SK-N-SH (cell line): ENCODE data around the gene KPRP.

Experiments used
- CTCF ChIP-seq: fragments of 200-600 bp; sonication (generic); IDR thresholded peaks from 2 replicates; pipeline ENCODE4 v1.6.1; 2017; ENCODE audit warnings: antibody characterized with exemption, mild to moderate bottlenecking, moderate library complexity
- ELF1 ChIP-seq: IDR thresholded peaks from 2 replicates; pipeline ENCODE4 v1.4.0; 2012
- EP300 ChIP-seq, 2 experiments: IDR thresholded peaks; 2 replicates each; pipeline versions ENCODE4 v1.4.0 to v1.6.1; 2012; ENCODE audit warnings: borderline replicate concordance in 1 of 2, low read depth in 1 of 2, low read length in 1 of 2
- EZH2phosphoT487 ChIP-seq: fragments of 200-600 bp; sonication (generic); IDR thresholded peaks from 2 replicates; pipeline ENCODE4 v1.6.1; 2017; ENCODE audit warnings: low read depth, mixed run types, mild to moderate bottlenecking, antibody characterized with exemption, moderate library complexity, borderline replicate concordance
- GABPA ChIP-seq: IDR thresholded peaks from 2 replicates; pipeline ENCODE4 v1.4.0; 2012; ENCODE audit warnings: low read depth, mild to moderate bottlenecking
- MXI1 ChIP-seq: IDR thresholded peaks from 2 replicates; pipeline ENCODE4 v1.6.1; 2012; ENCODE audit warnings: mild to moderate bottlenecking, low read depth, low read length, improper control_type of control experiment
- POLR2AphosphoS5 ChIP-seq: IDR thresholded peaks from 2 replicates; pipeline ENCODE4 v1.6.1; 2012; ENCODE audit warnings: low read depth, low read length
- REST ChIP-seq: IDR thresholded peaks from 2 replicates; pipeline ENCODE4 v1.6.1; 2012; ENCODE audit warnings: mild to moderate bottlenecking, low read depth, low read length, moderate library complexity
- ZBTB33 ChIP-seq: IDR thresholded peaks from 2 replicates; pipeline ENCODE4 v1.4.0; 2012; ENCODE audit warnings: low read depth, borderline replicate concordance
- TF ChIP-seq, protein P1 (sequence below): fragments of 150-350 bp; IDR thresholded peaks from 2 replicates; pipeline ENCODE4 v1.6.1; 2017; ENCODE audit warnings: antibody characterized with exemption, low read length, low read depth, borderline replicate concordance
- TF ChIP-seq, protein P2 (sequence below): IDR thresholded peaks from 2 replicates; pipeline ENCODE4 v1.4.0; 2012; ENCODE audit warnings: low read depth

GRCh38 chr1:152777510-152778137 is 19.8 kb downstream of the KPRP start:
- TF ChIP-seq CTCF: peak; percentile 36
- TF ChIP-seq, protein P1, sequence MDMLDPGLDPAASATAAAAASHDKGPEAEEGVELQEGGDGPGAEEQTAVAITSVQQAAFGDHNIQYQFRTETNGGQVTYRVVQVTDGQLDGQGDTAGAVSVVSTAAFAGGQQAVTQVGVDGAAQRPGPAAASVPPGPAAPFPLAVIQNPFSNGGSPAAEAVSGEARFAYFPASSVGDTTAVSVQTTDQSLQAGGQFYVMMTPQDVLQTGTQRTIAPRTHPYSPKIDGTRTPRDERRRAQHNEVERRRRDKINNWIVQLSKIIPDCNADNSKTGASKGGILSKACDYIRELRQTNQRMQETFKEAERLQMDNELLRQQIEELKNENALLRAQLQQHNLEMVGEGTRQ: no peak
- no peak for TF ChIP-seq ZBTB33
- no peak for TF ChIP-seq ELF1
- TF ChIP-seq GABPA: no peak
- no peak for TF ChIP-seq MXI1
- no peak for TF ChIP-seq EZH2phosphoT487
- TF ChIP-seq EP300 (IDR thresholded peaks at IDR 0.05; ENCODE audit: borderline replicate concordance in 1 of 2, low read depth in 1 of 2, low read length in 1 of 2): no peak
- TF ChIP-seq, protein P2, sequence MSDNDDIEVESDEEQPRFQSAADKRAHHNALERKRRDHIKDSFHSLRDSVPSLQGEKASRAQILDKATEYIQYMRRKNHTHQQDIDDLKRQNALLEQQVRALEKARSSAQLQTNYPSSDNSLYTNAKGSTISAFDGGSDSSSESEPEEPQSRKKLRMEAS: no peak
- no peak for TF ChIP-seq POLR2AphosphoS5
- TF ChIP-seq REST: no peak
